Body of pancreas (tissue), 4 donors: ENCODE results near the gene ADPRS.

Source experiments
- CTCF ChIP-seq, 7 experiments: fragments of 450-650 bp in 4 of 7; fragments of 200-600 bp in 3 of 7; sonication (generic) in 3 of 7; IDR thresholded peaks; one replicate each; pipeline ENCODE4 v1.5.1; 2016 to 2019; ENCODE audit warnings: antibody characterized with exemption in 7 of 7
- POLR2A ChIP-seq, 3 donors: fragments of 450-650 bp; IDR thresholded peaks; one replicate each; pipeline ENCODE4 v1.6.1; 2016; ENCODE audit warnings: antibody characterized with exemption in 3 of 3, mild to moderate bottlenecking in 2 of 3

GRCh38 chr1:36128905-36129206 lies 40.2 kb downstream of the ADPRS start:
- TF ChIP-seq CTCF (IDR thresholded peaks at IDR 0.05): no peak
- TF ChIP-seq POLR2A (IDR thresholded peaks at IDR 0.05): no peak
